K562 (cell line): ENCODE measurements around the gene CEMIP. TPM values are rescaled to one million over a fixed set of nuclear protein-coding genes. Genes with fewer than 3 reads are reported as not detected.

Source experiments
- CLOCK ChIP-seq: fragments of 250-450 bp; sonication (Bioruptor Pico); IDR thresholded peaks from 2 replicates; pipeline ENCODE4 v1.4.0; 2020; ENCODE audit warnings: mild to moderate bottlenecking, moderate library complexity, borderline replicate concordance
- MAFF ChIP-seq: IDR thresholded peaks from 2 replicates; pipeline ENCODE4 v1.6.1; 2012; ENCODE audit warnings: low read length, improper control_type of control experiment
- MBD2 ChIP-seq: sonication (generic); IDR thresholded peaks from 2 replicates; pipeline ENCODE4 v1.6.1; 2016; ENCODE audit warnings: low read depth, borderline replicate concordance
- MECOM ChIP-seq: fragments of 250-450 bp; sonication (Bioruptor Pico); IDR thresholded peaks from 2 replicates; pipeline ENCODE4 v1.8.0; 2022; ENCODE audit warnings: inconsistent platforms
- NFYB ChIP-seq: IDR thresholded peaks from 2 replicates; pipeline ENCODE4 v1.6.1; 2011; ENCODE audit warnings: mild to moderate bottlenecking, moderate library complexity; ENCODE audit not compliant: insufficient read length; ENCODE audit errors: extremely low read depth
- NR2F6 ChIP-seq: fragments of 450-650 bp; formaldehyde crosslinking; IDR thresholded peaks from 2 replicates; pipeline ENCODE4 v1.4.0; 2020; ENCODE audit warnings: mild to moderate bottlenecking
- OTX1 ChIP-seq: fragments of 450-650 bp; formaldehyde crosslinking; IDR thresholded peaks from 2 replicates; pipeline ENCODE4 v1.4.0; 2022; ENCODE audit warnings: mild to moderate bottlenecking
- PHTF2 ChIP-seq: fragments of 250-450 bp; sonication (Bioruptor Pico); IDR thresholded peaks from 2 replicates; pipeline ENCODE4 v1.5.0; 2021; ENCODE audit warnings: mild to moderate bottlenecking
- ZKSCAN3 ChIP-seq: fragments of 250-450 bp; sonication (Bioruptor Pico); IDR thresholded peaks from 2 replicates; pipeline ENCODE4 v1.4.0; 2020
- ZNF184 ChIP-seq: sonication (generic); formaldehyde crosslinking; IDR thresholded peaks from 2 replicates; pipeline ENCODE4 v1.5.0; 2020; ENCODE audit warnings: missing genetic modification reagents
- ZNF586 ChIP-seq: fragments of 450-650 bp; formaldehyde crosslinking; conservative IDR thresholded peaks from 2 replicates; pipeline ENCODE4 v1.4.0; 2020; ENCODE audit warnings: mild to moderate bottlenecking, moderate library complexity
- polyA plus RNA-seq, 8 experiments: library from polyadenylated mRNA; depleted of rRNA in 4 of 8; stranded (reverse) in 5 of 8; unstranded in 3 of 8; fragments of >200 nt; fragmentation: Nextera tagmentation in 2 of 8; fragmentation: Illumina TruSeq in 1 of 8; extraction: Ambion mirVana in 2 of 8; extraction: Trizol in 1 of 8; gene quantifications; 2 replicates each; pipeline versions ENCODE4 v1.2.1 to v1.2.3, GENCODE V29; 2011 to 2014; ENCODE audit warnings: inconsistent platforms in 1 of 8, missing spikeins in 1 of 8
- total RNA-seq, 7 experiments: library from RNA; depleted of rRNA in 6 of 7; stranded (reverse); fragments of >200 nt in 6 of 7; fragmentation: Illumina TruSeq in 2 of 7; extraction: Trizol in 2 of 7; gene quantifications; 2 replicates each; pipeline versions ENCODE4 v1.2.1 to v1.2.3, GENCODE V29; 2011 to 2021; ENCODE audit warnings: low replicate concordance in 1 of 7
- TF ChIP-seq, protein P1 (sequence below): fragments of 250-450 bp; sonication (Bioruptor Pico); IDR thresholded peaks from 2 replicates; pipeline ENCODE4 v1.9.0; 2021; ENCODE audit warnings: mild to moderate bottlenecking, inconsistent platforms
- TF ChIP-seq, protein P2 (sequence below): fragments of 450-650 bp; conservative IDR thresholded peaks from 2 replicates; pipeline ENCODE4 v1.6.1; 2016; ENCODE audit warnings: missing genetic modification characterization, low read depth, mild to moderate bottlenecking, control low read depth, missing compliant biosample characterization

CEMIP gene
- total and polyA plus RNA-seq, 9 of the 15 experiments (the other 6 are each of a cell fraction or from before 2014, with no cell fraction given) = 0.33 TPM; not detected in 8

- TF ChIP-seq, protein P1, sequence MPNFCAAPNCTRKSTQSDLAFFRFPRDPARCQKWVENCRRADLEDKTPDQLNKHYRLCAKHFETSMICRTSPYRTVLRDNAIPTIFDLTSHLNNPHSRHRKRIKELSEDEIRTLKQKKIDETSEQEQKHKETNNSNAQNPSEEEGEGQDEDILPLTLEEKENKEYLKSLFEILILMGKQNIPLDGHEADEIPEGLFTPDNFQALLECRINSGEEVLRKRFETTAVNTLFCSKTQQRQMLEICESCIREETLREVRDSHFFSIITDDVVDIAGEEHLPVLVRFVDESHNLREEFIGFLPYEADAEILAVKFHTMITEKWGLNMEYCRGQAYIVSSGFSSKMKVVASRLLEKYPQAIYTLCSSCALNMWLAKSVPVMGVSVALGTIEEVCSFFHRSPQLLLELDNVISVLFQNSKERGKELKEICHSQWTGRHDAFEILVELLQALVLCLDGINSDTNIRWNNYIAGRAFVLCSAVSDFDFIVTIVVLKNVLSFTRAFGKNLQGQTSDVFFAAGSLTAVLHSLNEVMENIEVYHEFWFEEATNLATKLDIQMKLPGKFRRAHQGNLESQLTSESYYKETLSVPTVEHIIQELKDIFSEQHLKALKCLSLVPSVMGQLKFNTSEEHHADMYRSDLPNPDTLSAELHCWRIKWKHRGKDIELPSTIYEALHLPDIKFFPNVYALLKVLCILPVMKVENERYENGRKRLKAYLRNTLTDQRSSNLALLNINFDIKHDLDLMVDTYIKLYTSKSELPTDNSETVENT = no peak
- TF ChIP-seq ZNF586 (CRISPR knock-in tag) (no peak), MBD2 (no peak), ZKSCAN3 (no peak), NR2F6 (CRISPR knock-in tag) (no peak), MECOM (CRISPR knock-in tag) (no peak), ZNF184 (CRISPR knock-in tag) (no peak), PHTF2 (CRISPR knock-in tag) (no peak), CLOCK (CRISPR knock-in tag) (no peak), OTX1 (CRISPR knock-in tag) (no peak), MAFF (no peak), NFYB (no peak)
- TF ChIP-seq, protein P2, sequence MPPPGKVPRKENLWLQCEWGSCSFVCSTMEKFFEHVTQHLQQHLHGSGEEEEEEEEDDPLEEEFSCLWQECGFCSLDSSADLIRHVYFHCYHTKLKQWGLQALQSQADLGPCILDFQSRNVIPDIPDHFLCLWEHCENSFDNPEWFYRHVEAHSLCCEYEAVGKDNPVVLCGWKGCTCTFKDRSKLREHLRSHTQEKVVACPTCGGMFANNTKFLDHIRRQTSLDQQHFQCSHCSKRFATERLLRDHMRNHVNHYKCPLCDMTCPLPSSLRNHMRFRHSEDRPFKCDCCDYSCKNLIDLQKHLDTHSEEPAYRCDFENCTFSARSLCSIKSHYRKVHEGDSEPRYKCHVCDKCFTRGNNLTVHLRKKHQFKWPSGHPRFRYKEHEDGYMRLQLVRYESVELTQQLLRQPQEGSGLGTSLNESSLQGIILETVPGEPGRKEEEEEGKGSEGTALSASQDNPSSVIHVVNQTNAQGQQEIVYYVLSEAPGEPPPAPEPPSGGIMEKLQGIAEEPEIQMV (tag) = no peak
Observed at GRCh38 chr15:80988148-80988796, 209.1 kb downstream of the CEMIP start (continued).
